Fibroblast of skin of left biceps (primary cell): ENCODE results near the gene IL1A.

ENCODE experiments used
- DNase-seq, 2 experiments: peaks; one replicate each; pipeline ENCODE4 v3.0.0-alpha.2; 2013; ENCODE audit warnings: low read depth in 2 of 2

The IL1A gene

DNA sequence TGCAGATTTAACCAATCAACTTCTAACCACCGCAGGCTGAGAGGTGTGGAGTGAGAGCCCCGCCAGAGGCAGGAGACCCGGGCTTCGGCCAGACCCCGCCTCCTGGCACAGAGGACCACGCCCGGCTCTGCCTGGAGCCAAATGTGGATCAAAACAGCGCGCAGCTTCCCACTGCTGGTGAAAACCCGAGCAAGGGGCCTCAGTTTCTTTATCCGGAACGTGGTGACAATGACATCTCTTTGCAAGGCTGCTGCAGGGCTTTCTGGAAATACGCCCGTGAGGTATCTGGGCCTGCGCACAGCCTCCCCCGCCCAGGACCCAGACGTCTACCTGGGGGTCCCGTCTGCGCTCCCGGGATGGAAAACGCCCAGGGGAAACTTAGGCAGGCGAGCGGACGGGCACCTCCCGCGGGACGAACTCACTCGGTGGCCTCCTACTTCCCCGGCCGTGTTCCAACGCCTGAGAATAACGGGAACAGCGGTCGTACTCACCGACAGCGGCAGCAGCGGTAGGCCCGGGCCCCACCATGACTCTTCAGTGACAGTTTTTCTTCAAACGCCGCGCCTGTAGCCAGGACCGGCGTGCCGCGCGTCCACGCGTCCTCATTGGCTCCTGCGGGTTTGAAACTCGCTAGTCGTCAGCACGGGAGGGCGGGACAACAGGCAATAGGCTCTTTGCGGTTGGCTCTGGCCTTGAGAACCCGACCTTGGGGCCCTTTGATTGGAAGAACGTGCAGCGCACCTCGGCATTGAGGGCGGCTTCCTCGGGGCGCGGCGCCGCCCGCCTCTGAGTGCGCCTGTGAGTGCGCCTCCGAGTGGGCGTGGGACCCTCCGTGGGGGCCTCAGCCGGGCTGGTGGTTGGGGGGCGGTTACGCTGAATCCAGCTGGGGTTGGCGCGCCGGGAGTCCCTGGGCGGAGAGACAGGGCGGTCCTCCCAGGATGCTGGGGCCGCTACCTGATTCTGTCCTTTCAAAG, 19.9 kb downstream of the IL1A start, which contains the start of gene CKAP2L:
TSS of gene CKAP2L (minus strand) at position 539 of the 974 bp plus-strand sequence. CDS start at position 528, 11 bp downstream.
- peak; percentile 92 for DNase-seq

DNA sequence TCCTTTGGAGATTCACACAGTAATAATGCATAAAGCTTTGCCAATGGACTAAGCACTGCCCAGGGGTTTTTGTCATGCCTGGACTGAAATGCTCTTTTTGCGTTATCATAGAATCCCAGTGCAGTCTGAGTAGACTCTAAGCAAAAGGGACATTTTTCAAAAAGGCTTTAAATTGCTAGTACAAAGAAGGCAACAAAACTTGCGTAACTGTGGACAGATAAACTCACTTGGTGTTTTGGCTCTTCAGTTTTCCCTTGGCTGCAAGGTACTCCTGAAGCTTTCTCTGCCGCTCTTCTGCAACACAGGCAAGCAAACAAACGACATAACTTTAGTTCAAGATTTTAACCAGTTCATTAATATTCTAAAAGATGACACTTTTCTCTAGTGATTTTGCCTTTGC, 22.0 kb downstream of the IL1A start:
- no peak for DNase-seq

DNA sequence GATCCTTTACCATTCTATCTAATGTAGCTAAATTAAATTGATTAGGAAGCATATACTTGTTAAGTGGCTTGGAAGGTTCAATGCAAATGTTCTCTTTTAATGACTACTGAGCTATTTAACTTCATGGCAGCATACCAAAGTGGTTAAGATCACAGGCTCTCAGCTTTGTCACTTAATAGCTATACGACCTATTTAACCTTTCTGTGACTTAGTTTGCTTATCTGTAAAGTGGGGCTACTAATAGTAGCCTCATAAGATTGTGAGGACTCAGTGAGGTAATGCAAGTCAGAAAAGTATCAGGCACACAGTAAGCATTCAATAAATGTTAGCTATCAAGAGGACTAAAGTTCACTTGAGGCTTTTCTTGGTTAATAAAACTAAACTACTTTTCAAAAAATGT, 24.1 kb downstream of the IL1A start:
- no peak for DNase-seq

DNA sequence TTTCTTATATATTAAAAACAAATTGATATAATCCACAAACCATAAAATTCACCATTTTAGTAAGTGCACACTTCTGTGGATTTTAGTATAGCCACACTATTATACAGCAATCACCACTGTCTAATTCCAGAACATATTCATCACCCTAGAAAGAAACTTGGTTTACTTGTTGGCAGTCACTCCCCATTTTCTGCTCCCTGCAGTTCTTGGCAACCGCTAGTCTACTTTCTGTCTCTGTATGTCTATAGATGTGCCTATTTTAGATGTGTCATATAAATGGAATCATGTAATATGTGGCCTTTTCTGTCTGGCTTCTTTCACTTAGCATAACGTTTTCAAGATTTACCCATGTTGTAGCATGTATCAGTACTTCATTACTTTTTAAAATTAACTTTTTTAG, 25.6 kb downstream of the IL1A start:
- no peak for DNase-seq

DNA sequence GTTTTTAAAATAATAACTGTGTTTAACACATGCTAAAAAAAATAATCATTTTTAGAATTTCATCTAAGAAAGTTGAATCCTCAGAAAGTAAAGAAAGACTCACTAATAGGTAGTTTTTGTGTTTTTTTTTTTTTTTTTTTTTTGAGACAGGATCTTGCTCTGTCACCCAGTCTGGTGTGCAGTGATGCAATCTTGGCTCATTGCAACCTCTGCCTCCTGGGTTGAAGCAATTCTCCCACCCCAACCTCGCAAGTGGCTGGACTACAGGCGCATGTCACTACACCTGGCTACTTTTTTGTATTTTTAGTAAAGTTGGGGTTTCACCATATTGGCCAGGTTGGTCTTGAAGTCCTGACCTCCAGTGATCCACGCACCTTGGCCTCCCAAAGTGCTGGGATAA, 27.0 kb downstream of the IL1A start:
- no peak for DNase-seq

DNA sequence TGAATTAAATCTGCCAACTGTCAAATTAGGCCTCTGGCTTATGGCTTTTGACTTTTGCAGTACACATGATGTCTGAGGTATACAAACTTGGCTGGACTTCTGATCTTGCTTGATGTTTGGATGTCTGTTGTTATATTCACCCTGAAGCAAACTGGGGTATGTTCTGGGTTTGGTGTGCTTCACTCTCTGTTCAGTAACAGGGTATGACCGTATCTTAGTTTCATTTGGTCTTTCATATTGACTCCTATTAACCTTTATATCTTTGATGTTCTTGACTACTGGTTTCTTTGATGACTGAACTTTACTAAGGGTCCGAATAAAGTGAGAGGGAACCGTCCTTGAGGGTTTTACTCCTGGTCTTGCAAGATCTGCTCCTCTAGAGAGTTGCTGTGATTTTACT, 28.1 kb downstream of the IL1A start:
- DNase-seq = no peak

DNA sequence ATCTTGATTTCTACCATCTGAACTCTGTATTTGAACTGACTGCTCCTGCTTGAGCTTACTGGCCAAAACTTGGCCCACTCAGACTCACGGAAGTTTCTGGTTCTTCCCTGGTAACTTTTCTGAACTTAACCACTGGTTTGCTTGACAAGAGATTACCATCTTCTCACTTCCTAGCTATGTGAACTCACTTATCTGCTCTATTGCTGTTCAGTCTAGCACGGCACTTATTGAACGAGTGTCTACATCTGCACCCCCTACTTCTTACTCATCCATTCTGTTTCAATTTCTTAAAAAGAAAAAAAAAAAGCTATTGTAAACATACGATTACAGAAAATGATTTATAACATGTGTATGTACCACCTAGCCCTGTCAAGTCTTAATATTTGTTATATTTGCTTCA, 28.8 kb downstream of the IL1A start:
- no peak for DNase-seq

DNA sequence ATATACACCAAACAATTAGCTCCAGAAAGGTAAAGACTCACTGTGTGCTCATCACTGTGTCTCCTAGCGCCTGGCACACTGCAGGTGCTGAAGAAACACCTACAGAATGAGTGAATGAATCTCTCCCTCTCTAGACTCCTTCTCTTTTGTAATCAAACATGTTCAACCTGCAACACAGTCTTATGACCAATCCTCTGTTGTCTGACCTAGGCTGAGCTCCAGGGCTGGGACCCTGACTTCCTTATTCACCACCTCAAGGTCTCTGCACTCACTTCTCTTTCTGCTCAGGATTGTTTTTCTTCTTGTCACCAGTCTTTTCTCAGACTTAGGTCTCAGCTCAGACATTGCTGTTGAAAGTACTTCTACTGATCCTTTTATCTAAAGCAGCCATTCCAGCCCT, 29.7 kb downstream of the IL1A start:
- DNase-seq = no peak

DNA sequence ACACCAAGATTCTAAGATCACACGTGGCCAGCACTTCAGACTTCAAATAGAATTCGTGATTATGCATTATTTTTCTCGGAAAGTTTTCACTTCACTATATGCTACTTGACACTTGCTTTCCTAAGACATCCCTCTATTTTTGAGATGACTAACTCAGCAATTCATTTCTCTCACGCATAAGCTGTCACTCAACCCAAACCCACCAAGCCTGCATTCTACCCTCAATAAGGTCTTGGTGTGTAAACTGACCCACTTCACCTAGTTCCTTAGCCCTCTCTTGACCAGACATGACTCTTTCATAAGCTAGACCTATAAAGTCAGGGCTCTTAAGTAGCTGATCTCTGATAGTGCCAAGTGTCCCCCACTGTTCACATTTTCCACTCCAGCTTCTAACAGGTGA, 31.6 kb downstream of the IL1A start:
- no peak for DNase-seq

DNA sequence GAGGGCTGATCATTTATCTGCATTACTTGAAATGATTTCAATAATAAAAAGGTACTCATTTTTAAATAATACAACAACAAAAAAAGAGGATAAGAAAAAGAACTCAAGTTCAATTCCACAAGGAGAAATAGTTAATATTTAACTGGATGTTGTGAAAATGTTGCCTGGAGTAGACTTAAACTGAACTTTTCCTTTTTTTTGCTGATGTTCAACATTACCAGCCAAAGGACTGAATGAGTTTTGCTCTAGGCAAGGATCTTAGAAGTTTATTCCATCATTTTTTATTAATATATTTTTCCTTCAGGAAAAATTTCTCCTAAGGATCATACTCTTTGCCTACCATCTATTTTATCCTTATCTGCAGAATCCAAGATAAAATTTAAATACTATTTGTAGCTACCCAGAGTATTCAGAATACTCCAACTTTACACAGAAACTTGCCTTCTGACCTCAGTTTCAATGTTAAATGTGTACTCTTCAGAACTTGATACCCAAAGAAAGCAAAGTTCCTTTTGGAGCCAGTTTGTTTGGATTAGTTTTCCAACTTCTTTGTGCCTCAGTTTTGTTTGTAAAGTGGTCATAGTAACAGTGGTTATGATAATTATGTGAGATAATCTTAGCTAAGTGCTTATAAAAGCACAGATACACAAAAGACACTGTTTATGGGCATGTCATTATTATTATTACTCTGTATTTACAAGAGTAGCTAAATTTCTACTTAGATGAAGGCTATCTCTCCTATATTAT, 32.7 kb downstream of the IL1A start:
- DNase-seq = no peak

DNA sequence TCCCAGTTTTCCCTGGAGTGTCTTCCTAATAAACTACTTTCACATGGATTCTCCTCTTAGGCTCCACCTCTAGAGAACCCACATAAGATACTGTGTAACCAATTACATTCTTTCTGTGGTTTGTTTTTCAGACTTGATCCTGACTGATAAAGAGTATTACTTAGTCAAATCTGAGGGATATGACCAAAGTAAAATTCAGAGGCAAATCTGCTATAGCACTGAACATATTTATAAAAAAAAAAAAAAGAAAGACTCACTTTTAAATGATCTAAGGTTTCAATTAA, 33.8 kb downstream of the IL1A start:
- no peak for DNase-seq

DNA sequence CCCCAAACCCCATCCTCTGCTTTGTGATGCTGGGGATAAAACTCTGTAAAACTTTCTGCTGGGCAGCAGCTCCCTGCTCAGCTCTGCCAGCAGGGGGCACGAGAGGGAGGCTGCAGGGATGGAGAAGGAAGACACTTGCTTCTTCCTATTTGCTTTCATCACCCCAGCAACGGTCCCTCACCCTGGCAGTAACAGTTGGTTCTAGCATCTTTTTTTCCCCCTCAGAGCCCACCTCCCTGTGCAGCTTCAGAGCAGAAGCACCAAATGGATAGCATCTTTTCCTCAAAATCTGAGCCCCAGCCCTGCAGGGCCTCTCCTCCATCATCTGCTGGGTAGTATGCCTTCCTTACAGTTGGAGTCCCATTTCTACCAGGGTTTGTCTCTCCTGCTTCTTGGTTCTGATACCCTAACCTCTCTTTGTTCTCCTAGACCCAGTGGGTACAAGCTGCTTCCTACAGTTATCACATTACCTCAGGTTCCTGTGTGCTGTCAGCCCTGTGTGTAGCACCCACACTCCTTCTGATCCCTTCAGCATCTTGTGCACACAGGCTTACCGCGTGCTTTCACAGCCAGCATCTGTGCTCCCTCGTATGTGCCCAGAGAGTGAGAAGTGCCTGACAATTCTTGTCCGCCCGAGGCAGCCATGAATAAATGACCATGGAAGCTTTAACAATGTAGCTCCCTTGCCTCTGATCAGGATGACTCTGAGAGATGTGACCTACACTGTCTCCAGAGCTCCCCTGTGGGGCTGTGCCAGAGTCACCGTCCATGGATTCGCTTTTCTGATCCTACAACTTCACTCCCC, 34.3 kb downstream of the IL1A start:
- peak; percentile 20 to 23 for DNase-seq

DNA sequence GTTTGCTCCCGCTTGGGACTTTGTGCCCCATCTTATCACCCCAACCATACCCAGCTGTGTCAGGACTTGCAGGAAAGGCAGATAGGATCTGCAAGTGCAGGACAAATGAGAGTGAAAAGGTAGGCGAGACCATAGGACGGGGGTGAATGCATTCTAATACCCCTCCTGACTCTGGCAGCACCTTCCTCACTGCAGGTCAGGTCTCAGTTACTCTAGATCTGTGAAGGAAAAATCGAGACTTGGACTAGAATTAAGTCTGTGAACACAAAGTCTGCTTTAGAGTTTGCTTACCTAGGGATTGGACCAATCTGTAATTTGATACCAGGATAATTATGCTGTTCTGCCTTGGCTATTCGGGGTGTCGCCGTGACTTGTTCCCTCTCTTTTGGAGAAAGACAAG, 43.8 kb downstream of the IL1A start:
- no peak for DNase-seq

DNA sequence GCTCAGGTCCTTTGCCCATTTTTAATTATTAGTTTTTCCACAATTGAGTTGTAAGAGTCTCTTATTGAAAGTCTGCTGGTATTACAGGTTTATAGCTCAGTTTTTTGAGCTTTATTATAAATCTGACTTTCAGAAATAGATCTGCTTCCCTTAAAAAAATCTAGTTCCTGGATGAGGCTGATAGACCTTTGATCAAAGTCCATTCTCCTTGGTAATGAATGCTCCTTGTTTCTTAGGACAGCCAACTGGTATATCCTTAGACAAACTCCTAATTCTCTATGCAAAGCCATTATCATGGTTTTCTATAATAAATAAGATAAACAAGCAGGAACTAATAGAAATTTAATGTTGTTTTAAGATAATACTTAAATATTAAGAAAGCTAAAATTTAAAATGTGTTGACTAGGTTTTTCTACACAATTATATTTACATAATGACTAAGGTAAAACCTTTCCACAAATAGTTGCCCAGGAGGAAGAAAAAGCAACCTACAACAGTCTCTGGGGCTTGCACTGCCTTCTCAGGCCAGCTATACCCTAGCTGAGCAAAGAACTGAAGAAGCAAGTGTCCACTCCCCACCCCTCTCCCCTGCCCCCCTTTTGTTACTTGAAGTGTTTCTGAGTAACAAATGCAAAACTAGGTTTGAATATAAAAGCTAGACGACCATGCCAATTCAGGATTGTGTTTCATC, 46.6 kb downstream of the IL1A start:
- no peak for DNase-seq

DNA sequence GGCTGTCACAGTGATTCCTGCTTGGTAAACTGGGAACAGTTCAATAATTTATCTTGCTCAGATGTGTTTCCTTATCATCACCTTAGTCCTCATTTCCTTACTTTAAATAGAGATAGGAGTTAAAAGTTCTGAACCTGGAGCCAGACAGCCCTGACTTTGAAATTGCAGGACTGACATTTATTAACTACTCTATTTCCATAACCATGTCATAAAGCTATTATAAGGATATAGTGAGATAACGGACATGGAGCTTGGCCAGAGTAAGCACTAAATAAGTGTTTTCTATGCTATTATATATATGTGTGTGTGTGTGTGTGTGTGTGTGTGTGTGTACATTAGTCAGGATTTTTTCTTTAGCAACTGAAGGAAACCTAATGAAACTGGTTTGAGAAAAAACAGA, 50.4 kb downstream of the IL1A start:
- DNase-seq = no peak

DNA sequence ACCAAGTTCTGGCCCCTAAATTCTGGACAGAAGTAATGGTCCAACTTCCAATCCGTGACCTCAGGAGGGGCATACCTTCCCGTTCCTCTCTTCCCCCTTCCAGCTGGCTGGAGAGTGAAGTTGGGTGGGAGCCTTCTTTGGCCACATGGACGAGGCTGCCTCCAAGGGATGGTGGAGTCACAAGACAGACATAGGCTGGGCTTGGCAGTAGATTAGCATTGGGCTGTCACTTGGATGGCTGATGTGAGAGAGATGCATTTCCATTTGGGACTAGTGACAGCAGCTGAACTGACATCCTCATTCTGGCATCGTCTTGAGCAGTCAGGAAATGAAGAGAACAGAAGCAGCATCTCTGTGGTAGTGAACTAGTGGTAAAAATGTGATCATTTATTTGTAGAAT, 50.8 kb downstream of the IL1A start:
- no peak for DNase-seq

DNA sequence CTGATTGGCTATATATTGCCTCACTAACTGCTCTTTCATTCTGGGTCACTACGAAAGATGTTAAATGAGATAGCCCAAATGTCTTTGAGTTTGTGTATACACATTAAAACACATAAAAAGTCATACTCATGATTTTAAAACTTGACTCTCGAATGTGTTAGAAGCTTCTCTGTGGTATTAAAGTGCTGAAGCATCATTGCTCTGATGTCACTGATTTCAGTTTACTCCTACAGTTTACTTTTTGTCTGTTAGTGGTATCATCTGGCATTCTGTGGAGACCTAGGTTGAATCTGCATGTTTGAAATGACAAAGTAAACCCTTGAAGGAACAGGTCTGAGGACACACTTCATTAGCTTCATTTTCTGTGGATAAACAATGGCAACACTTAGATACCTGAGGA, 52.8 kb downstream of the IL1A start:
- DNase-seq = no peak

DNA sequence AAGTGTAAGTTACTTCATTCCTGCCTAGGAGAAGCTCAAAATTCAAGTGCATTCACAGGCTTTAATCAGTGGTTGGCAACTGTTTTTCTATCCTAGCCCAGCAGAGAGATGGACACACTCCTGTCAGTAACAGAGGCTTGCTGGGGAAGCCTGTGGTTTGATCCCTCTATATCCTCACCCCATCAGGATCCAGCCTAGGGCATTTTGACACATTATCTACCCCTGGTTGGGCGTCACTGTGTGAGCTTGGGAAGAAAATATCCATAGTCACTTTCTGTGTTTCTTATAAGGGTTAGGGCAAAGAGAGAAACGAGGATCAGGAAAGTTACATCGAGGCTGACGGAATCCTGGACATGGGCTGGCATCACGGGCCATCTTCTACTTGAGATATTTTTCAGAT, 53.5 kb downstream of the IL1A start:
- DNase-seq = no peak

DNA sequence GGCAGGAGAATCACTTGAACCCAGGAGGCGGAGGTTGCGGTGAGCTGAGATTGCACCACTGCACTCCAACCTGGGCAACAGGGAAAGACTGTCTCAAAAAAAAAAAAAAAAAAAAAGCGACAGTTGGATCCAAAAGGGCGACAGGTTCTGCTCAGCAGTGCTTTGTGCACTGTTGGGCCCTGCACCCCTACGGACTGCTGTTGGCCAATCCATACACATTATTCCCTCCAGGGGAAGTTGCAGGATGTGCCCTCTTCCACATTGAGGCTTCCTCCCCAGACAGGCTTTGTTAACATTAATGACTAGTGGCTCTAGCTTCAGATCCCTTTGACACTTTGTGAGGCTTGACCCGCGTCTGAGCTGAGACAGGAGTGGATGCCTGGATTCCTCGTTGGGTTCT, 54.1 kb downstream of the IL1A start:
- DNase-seq = no peak

DNA sequence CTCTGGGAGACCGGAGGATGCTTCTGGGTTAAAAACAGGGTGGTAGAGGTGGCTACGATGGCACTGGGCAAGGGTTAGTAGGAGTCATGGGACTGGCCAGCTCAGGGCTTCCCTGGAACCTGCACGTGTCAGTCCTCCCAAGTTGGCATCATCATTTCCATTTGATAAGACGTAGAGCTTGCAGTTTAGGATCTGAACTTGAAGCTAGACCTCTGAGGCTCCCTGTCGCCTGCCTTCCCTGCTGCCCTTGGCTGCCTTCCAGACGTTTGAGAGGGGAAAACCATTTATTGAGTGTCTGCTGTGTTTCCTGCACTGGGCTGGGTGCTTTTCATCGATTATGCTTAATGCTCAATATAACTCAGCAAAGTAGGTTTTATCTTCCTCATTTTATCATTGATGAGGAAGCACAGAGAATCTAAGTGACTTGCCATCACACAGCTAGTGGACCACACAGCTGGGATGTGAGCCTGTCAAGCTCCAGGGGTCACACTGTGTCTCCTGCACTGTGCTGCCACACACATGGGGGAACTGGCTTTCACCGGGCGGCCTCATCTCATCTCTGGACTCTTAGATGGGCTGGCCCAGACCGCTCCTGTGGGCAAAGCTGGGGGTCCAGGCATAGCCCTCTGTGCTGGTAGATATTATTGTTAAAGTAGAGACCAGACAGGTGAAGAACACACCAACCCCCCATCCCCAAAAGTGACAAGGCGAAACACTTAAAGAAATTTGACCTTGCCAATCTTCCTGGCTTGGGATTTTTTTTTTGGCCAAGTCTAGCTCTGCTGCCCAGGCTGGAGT, 55.7 kb downstream of the IL1A start:
- no peak for DNase-seq

DNA sequence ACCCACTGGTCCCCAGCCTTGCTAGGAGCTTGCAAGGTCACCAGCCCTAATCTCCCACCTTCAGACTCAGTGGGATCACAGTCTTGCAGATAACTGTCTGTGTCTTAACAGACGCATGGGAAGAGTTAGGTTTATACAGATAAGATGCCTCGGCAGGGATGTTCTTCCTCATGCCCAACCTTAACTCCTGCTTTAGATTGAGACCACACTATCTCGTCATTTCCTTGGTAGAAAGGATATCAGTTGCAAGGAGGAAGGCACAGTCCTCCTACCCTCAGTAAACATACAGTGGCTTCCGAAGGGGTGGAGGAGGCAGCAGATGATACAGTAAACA, 56.3 kb downstream of the IL1A start:
- DNase-seq = no peak
